ENCODE results near the gene SLC22A15.

DNA sequence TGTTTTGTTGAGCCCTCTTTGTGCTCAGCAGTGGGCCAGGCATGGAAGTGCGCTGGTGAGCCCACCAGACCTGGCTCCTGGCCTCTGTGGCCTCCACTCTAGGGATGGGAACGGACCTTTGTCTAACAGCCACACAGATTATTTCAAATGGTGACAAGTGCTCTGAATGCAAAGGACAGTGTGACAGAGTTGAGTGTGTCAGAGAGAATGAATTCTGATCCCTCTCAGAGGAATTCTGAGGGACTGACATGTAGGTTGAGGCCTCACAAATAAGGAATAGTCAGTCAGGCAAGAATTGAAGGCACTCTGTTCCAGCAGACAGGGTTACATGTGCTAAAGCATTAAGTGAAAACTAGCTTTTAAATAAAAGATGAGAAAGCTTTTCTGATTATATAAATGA lies 123.6 kb downstream of the SLC22A15 start:
- no peak for TF ChIP-seq POLR2A (IDR thresholded peaks at IDR 0.05)
- no peak for TF ChIP-seq CTCF (IDR thresholded peaks at IDR 0.05)
